MM.1S (cell line): ENCODE measurements around the gene NEURL3.

Source experiments
- DNase-seq: peaks from one replicate; pipeline ENCODE4 v3.0.0-alpha.2; 2015
- H2AFZ ChIP-seq: fragments of 300-600 bp; sonication (generic); 2 replicates; pipeline ENCODE4 v1.6.0; 2016; ENCODE audit warnings: antibody characterized with exemption, low read length
- H3F3A ChIP-seq: fragments of 300-600 bp; sonication (generic); 2 replicates; pipeline ENCODE4 v1.6.1; 2016; ENCODE audit warnings: mild to moderate bottlenecking, antibody characterized with exemption, low read length, moderate library complexity, mixed read lengths; ENCODE audit not compliant: insufficient read depth
- H3K27ac ChIP-seq: fragments of 300-600 bp; sonication (generic); 2 replicates; pipeline ENCODE4 v1.5.1; 2016; ENCODE audit warnings: mild to moderate bottlenecking, low read length
- H3K27me3 ChIP-seq: fragments of 300-600 bp; sonication (generic); replicated peaks from 2 replicates; pipeline ENCODE4 v1.6.0; 2016; ENCODE audit warnings: low read length; ENCODE audit not compliant: insufficient read depth
- H3K36me3 ChIP-seq: fragments of 300-600 bp; sonication (generic); replicated peaks from 2 replicates; pipeline ENCODE4 v1.6.1; 2016; ENCODE audit warnings: mild to moderate bottlenecking, low read length, mixed read lengths; ENCODE audit not compliant: insufficient read depth
- H3K4me1 ChIP-seq: fragments of 300-600 bp; sonication (generic); 2 replicates; pipeline ENCODE4 v1.6.1; 2016; ENCODE audit warnings: low read length, mixed read lengths
- H3K4me2 ChIP-seq: fragments of 300-600 bp; sonication (generic); 2 replicates; pipeline ENCODE4 v1.6.0; 2016; ENCODE audit warnings: low read depth, low read length
- H3K4me3 ChIP-seq: fragments of 300-600 bp; sonication (generic); 2 replicates; pipeline ENCODE4 v1.5.1; 2016; ENCODE audit warnings: low read length, mixed read lengths
- H3K79me2 ChIP-seq: fragments of 300-600 bp; sonication (generic); 2 replicates; pipeline ENCODE4 v1.6.1; 2016; ENCODE audit warnings: mixed run types, low read length, mixed read lengths
- H3K9ac ChIP-seq: fragments of 300-600 bp; sonication (generic); 2 replicates; pipeline ENCODE4 v1.6.1; 2016; ENCODE audit warnings: low read length, mixed read lengths
- H3K9me2 ChIP-seq: fragments of 300-600 bp; sonication (generic); replicated peaks from 2 replicates; pipeline ENCODE4 v1.6.1; 2016; ENCODE audit warnings: mild to moderate bottlenecking, low read length, mixed read lengths; ENCODE audit not compliant: insufficient read depth
- H3K9me3 ChIP-seq: fragments of 300-600 bp; sonication (generic); replicated peaks from 2 replicates; pipeline ENCODE4 v1.6.1; 2016; ENCODE audit warnings: mild to moderate bottlenecking, low read length, mixed read lengths; ENCODE audit not compliant: insufficient read depth
- H4K20me1 ChIP-seq: fragments of 300-600 bp; sonication (generic); 2 replicates; pipeline ENCODE4 v1.6.1; 2016; ENCODE audit warnings: mild to moderate bottlenecking, low read length, moderate library complexity, mixed read lengths; ENCODE audit not compliant: insufficient read depth
- EZH2 ChIP-seq: fragments of 300-600 bp; sonication (generic); optimal IDR thresholded peaks from 2 replicates; pipeline ENCODE3; 2017; ENCODE audit warnings: low read depth, mild to moderate bottlenecking, antibody characterized with exemption, low read length, mixed read lengths
- EZH2phosphoT487 ChIP-seq: fragments of 300-600 bp; sonication (generic); IDR thresholded peaks from 2 replicates; pipeline ENCODE4 v1.6.1; 2018; ENCODE audit warnings: antibody characterized with exemption, low read length
- TF ChIP-seq, protein P1 (sequence below): fragments of 300-600 bp; sonication (generic); IDR thresholded peaks from 2 replicates; pipeline ENCODE4 v1.5.1; 2016; ENCODE audit warnings: antibody characterized with exemption, low read length, mixed read lengths

The NEURL3 gene

GRCh38 chr2:96553176-96553956 lies 48.2 kb upstream of the NEURL3 start:
- no peak for DNase-seq
- Histone ChIP-seq H3K27me3 (no peaks in the 10 kb centered on the region), H3K9me3 (no peaks in the 10 kb centered on the region), H3K27ac (peak overlapping the region; percentile 30; the same call in 1 of the 2 replicates), H3K9me2 (no peaks in the 10 kb centered on the region), H2AFZ (no peak overlapping the region), H3K4me1 (peaks cover 9% of the 10 kb centered on the region), H4K20me1 (peaks cover 43% of the 10 kb centered on the region), H3K36me3 (peaks cover 24% of the 10 kb centered on the region), H3K4me3 (no peak overlapping the region), H3K79me2 (peaks cover 23% of the 10 kb centered on the region), H3K9ac (no peak overlapping the region), H3F3A (peaks cover 66% of the 10 kb centered on the region), H3K4me2 (peak overlapping the region; percentile 4; the same call in 1 of the 2 replicates)
- TF ChIP-seq, protein P1, sequence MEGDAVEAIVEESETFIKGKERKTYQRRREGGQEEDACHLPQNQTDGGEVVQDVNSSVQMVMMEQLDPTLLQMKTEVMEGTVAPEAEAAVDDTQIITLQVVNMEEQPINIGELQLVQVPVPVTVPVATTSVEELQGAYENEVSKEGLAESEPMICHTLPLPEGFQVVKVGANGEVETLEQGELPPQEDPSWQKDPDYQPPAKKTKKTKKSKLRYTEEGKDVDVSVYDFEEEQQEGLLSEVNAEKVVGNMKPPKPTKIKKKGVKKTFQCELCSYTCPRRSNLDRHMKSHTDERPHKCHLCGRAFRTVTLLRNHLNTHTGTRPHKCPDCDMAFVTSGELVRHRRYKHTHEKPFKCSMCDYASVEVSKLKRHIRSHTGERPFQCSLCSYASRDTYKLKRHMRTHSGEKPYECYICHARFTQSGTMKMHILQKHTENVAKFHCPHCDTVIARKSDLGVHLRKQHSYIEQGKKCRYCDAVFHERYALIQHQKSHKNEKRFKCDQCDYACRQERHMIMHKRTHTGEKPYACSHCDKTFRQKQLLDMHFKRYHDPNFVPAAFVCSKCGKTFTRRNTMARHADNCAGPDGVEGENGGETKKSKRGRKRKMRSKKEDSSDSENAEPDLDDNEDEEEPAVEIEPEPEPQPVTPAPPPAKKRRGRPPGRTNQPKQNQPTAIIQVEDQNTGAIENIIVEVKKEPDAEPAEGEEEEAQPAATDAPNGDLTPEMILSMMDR, result no peak
- TF ChIP-seq EZH2 (no peak), EZH2phosphoT487 (no peak)

- Histone ChIP-seq H3K27me3 (no peaks in the 10 kb centered on the region), H3K79me2 (peaks cover 31% of the 10 kb centered on the region), H3K4me1 (peaks cover 13% of the 10 kb centered on the region), H3K4me3 (no peak overlapping the region), H3K4me2 (peak overlapping the region; percentile 4; the same call in 1 of the 2 replicates), H4K20me1 (peaks cover 49% of the 10 kb centered on the region), H3K9me3 (no peaks in the 10 kb centered on the region), H3F3A (peaks cover 73% of the 10 kb centered on the region), H3K9ac (no peak overlapping the region), H3K36me3 (peaks cover 29% of the 10 kb centered on the region), H3K27ac (peak overlapping the region; percentile 30; the same call in 1 of the 2 replicates), H3K9me2 (no peaks in the 10 kb centered on the region), H2AFZ (no peak overlapping the region)
- DNase-seq, result no peak
- TF ChIP-seq EZH2phosphoT487 (no peak), EZH2 (no peak)
- TF ChIP-seq, protein P1, result no peak
Measured at GRCh38 chr2:96552315-96553175, 47.4 kb upstream of the NEURL3 start.

- no peak for TF ChIP-seq EZH2phosphoT487
- TF ChIP-seq EZH2, result no peak
- TF ChIP-seq, protein P1, result no peak
- H3K79me2 ChIP-seq, result peaks cover 38% of the 10 kb centered on the region
- no peak overlapping the region for H3K4me2 ChIP-seq
- H3K4me3 ChIP-seq, result no peak overlapping the region
- H3K4me1 ChIP-seq, result peaks cover 19% of the 10 kb centered on the region
- DNase-seq, result no peak
- no peaks in the 10 kb centered on the region for H3K9me2 ChIP-seq
- peaks cover 81% of the 10 kb centered on the region for H3F3A ChIP-seq
- H3K36me3 ChIP-seq, result peaks cover 31% of the 10 kb centered on the region
- H3K9me3 ChIP-seq, result no peaks in the 10 kb centered on the region
- no peaks in the 10 kb centered on the region for H3K27me3 ChIP-seq
- H2AFZ ChIP-seq, result no peak overlapping the region
- no peak overlapping the region for H3K9ac ChIP-seq
- peaks cover 57% of the 10 kb centered on the region for H4K20me1 ChIP-seq
- peak overlapping the region; percentile 8; the same call in 1 of the 2 replicates for H3K27ac ChIP-seq
Measured at GRCh38 chr2:96551605-96552314, 46.6 kb upstream of the NEURL3 start.
